ENCODE data around the gene RALGPS1.

DNA sequence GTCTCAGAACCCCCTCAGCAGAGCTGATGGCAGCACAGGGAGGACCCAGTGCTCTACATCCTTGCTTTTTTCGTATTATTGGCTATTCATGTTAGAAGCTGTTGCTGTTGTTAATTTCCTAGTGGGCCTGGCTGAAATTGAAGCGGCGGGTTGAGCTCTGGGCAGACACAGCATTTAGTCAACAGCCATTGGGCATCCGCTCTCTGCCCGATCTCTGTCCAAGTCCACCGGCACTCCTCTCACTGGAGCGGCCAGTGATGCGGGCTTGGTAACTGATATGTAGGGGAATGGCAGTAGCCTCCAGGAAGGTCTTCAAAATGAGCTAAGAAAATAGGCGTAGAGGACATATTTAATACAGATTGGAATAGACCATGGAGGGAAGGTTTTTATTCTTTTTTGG, 348.7 kb downstream of the RALGPS1 start:
- TF ChIP-seq GATA2 (IDR thresholded peaks at IDR 0.05; ENCODE audit: low read depth, low read length) (no peak), GATA3 (IDR thresholded peaks at IDR 0.05; ENCODE audit: low read depth, low read length) (no peak)

Data from SH-SY5Y (cell line).